HG02642 (cell line): ENCODE data around the gene SEMA4F.

ENCODE experiments used
- ATAC-seq: cut with Tn5 transposase; IDR thresholded peaks from one replicate; pipeline ENCODE4 v1.9.1; 2021; ENCODE audit warnings: mild to moderate bottlenecking; ENCODE audit not compliant: unreplicated experiment, poor library complexity

Gene SEMA4F

GRCh38 chr2:74702001-74702715 lies 48.1 kb downstream of the SEMA4F start:
- ATAC-seq: no peak

GRCh38 chr2:74703373-74703772 lies 49.3 kb downstream of the SEMA4F start:
- ATAC-seq: no peak

GRCh38 chr2:74704216-74704615 lies 50.2 kb downstream of the SEMA4F start:
- ATAC-seq: no peak

GRCh38 chr2:74706741-74707140 lies 52.7 kb downstream of the SEMA4F start:
- no peak for ATAC-seq

- no peak for ATAC-seq
These were observed 53.8 kb downstream of the SEMA4F start for GRCh38 chr2:74707837-74708236.

- no peak for ATAC-seq
These were observed 54.2 kb downstream of the SEMA4F start for GRCh38 chr2:74708296-74708695.

- ATAC-seq: no peak
These were observed 54.8 kb downstream of the SEMA4F start for GRCh38 chr2:74708883-74709282.

- ATAC-seq: no peak
These were observed 58.4 kb downstream of the SEMA4F start for GRCh38 chr2:74712223-74713053.

GRCh38 chr2:74714691-74715080 lies 60.6 kb downstream of the SEMA4F start:
- ATAC-seq: no peak

- peak; percentile 93 for ATAC-seq
These were observed 61.2 kb downstream of the SEMA4F start for GRCh38 chr2:74715081-74715791.

GRCh38 chr2:74715880-74716279 lies 61.8 kb downstream of the SEMA4F start:
- no peak for ATAC-seq

GRCh38 chr2:74719066-74719465 lies 65.0 kb downstream of the SEMA4F start:
- ATAC-seq: no peak

GRCh38 chr2:74721316-74721715 lies 67.3 kb downstream of the SEMA4F start:
- no peak for ATAC-seq

GRCh38 chr2:74724496-74724895 lies 70.4 kb downstream of the SEMA4F start:
- no peak for ATAC-seq

GRCh38 chr2:74725287-74725686 lies 71.2 kb downstream of the SEMA4F start:
- ATAC-seq: no peak

GRCh38 chr2:74728842-74729241 lies 74.8 kb downstream of the SEMA4F start:
- no peak for ATAC-seq

- ATAC-seq: no peak
These were observed 76.5 kb downstream of the SEMA4F start for GRCh38 chr2:74730530-74730929.
